ENCODE measurements around the gene KRT74.

The KRT74 gene

GRCh38 chr12:52518574-52519386 is 54.9 kb downstream of the KRT74 start:
- DNase-seq: no peak

DNA sequence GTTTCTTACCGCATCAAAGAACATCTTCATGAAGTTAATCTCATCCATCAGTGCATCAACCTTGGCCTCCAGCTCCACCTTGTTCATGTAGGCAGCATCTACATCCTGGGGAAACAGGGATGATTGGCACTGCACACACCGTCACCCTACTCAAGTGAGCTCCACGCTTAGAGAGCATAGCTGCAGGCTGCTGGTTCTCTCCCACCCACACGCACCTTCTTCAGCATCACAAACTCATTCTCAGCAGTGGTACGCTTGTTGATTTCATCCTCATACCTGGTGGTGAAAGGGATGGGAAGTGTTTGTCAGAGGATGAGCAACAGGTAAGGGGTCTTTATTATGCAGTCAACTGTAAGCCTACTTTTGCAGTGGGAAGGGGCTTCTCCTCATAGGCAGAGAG is 55.8 kb downstream of the KRT74 start:
- DNase-seq: no peak

DNA sequence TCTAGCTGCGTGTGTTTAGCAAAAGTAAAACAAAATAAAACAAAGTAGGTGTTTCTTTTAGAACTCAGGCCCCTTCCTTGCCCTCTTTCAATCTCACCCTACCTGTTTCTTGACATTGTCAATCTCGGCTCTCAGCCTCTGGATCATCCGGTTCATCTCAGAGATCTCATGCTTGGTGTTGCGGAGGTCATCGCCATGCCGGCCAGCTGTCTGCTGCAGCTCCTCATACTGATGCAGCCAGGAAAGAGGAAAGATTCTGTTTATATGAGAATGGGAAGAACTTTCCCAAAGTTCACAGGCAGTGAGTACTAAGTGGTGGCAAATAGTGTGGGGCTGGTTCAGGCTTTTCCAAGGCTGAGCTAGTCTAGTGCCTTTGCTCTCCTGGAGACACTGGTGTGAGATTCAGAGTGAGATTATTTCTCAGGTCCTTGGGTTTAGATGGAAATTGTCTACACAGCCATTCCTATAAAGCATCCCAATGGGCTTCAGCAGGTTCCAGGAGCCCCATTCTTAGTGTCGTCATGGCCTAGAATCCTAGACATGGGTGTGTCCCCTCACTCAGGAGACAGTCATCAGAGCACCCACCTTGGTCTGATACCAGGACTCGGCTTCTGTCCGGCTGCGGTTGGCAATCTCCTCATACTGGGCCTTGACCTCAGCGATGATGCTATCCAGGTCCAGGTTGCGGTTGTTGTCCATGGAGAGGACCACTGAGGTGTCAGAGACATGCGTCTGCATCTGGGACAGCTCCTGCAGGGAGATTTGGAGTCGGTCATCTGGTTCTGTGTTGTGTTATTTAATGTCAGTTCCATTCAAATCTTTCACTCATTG is 56.4 kb downstream of the KRT74 start:
- no peak for DNase-seq

DNA sequence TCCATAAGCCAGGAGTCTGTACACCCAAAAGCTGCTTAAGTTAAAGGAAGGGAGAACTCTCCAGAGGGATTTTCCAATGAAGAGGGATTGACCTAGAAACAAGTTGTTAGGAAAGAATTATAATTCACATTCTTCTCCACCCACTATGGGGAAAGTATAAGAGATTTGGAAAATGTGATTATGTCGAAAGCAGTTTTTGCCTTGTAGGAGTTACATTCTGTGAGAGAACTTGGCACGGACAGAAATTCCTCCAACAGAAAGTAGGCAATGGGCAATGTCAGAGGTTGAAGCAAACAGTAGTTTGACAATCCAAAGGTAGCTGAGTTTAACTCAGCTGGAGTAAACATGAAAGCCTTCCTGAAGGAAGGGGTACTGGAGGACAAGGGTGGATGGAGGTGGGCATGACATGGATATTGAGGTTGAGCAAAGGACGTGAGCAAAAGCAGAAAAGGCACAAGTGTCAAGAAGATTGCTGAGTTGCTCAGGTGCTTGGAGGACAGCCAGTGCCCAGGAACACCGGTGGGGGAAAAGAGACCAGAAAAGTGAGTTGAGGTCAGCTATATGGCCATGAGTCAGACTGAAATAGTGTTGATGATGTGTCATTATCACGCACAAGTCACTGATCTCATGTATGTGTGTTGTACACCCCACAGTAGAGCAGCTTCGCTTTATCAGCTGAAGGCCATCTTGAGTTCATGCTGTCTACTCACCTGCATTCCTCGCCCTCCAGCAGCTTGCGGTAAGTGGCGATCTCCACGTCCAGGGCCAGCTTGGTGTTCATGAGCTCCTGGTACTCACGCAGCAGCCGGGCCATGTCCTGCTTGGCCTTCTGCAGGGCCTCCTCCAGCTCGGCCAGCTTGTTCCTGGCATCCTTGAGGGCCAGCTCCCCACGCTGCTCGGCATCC is 57.5 kb downstream of the KRT74 start:
- DNase-seq: no peak

Data from activated effector memory CD4-positive, alpha-beta T cell treated with anti-CD3 and anti-CD28 coated beads, Interleukin-2, amount 50 U/mL, for 16 hours (primary cell).